H9 (cell line): ENCODE data around the gene SH3RF3. TPM values are rescaled to one million over a fixed set of nuclear protein-coding genes. Genes with fewer than 3 reads are reported as not detected.

Experiments used
- DNase-seq: peaks from one replicate; pipeline ENCODE4 v3.0.0-alpha.2; 2017
- H2AFZ ChIP-seq: one replicate; pipeline ENCODE4 v1.6.1; 2013; ENCODE audit warnings: mild to moderate bottlenecking, low read length, control low read depth, moderate library complexity
- H2AK5ac ChIP-seq: 2 replicates; pipeline ENCODE4 v1.6.1; 2013; ENCODE audit warnings: low read length, control low read depth, mixed read lengths; ENCODE audit not compliant: insufficient read length
- H2BK120ac ChIP-seq: one replicate; pipeline ENCODE4 v1.6.1; 2013; ENCODE audit warnings: low read depth, mild to moderate bottlenecking, low read length, control low read depth, inconsistent platforms; ENCODE audit not compliant: poor library complexity, severe bottlenecking
- H2BK12ac ChIP-seq: 2 replicates; pipeline ENCODE4 v1.6.1; 2013; ENCODE audit warnings: low read length, control low read depth, mixed read lengths, low read depth; ENCODE audit not compliant: insufficient read length
- H2BK15ac ChIP-seq: 2 replicates; pipeline ENCODE4 v1.6.1; 2013; ENCODE audit warnings: low read depth, low read length, control low read depth
- H2BK20ac ChIP-seq: one replicate; pipeline ENCODE4 v1.6.1; 2013; ENCODE audit warnings: low read depth, mild to moderate bottlenecking, low read length, control low read depth, inconsistent platforms; ENCODE audit not compliant: poor library complexity, severe bottlenecking
- H2BK5ac ChIP-seq: 2 replicates; pipeline ENCODE4 v1.6.1; 2013; ENCODE audit warnings: low read length, control low read depth, mixed read lengths; ENCODE audit not compliant: insufficient read length
- H3K14ac ChIP-seq: 2 replicates; pipeline ENCODE4 v1.6.1; 2013; ENCODE audit warnings: low read length, control low read depth; ENCODE audit not compliant: insufficient read depth
- H3K18ac ChIP-seq: 2 replicates; pipeline ENCODE4 v1.6.1; 2013; ENCODE audit warnings: low read depth, mild to moderate bottlenecking, mixed read lengths, low read length, control low read depth; ENCODE audit not compliant: insufficient read length
- H3K23ac ChIP-seq: 2 replicates; pipeline ENCODE4 v1.6.1; 2013; ENCODE audit warnings: low read length, control low read depth, mixed read lengths, low read depth; ENCODE audit not compliant: insufficient read length
- H3K23me2 ChIP-seq: 2 replicates; pipeline ENCODE4 v1.6.1; 2013; ENCODE audit warnings: low read depth, mild to moderate bottlenecking, mixed read lengths, low read length, control low read depth; ENCODE audit not compliant: insufficient read length, poor library complexity, severe bottlenecking
- H3K27ac ChIP-seq: 2 replicates; pipeline ENCODE4 v1.5.1; 2013; ENCODE audit warnings: low read length, control low read depth, mixed read lengths, low read depth; ENCODE audit not compliant: insufficient read length
- H3K27me3 ChIP-seq: 2 replicates; pipeline ENCODE4 v1.6.1; 2013; ENCODE audit warnings: low read length, control low read depth, inconsistent platforms; ENCODE audit not compliant: insufficient read depth
- H3K4ac ChIP-seq: 2 replicates; pipeline ENCODE4 v1.6.1; 2013; ENCODE audit warnings: low read depth, mild to moderate bottlenecking, control low read depth, inconsistent platforms, low read length, moderate library complexity
- H3K4me1 ChIP-seq: 2 replicates; pipeline ENCODE4 v1.6.1; 2013; ENCODE audit warnings: low read length, control low read depth, inconsistent platforms; ENCODE audit not compliant: insufficient read depth
- H3K4me2 ChIP-seq: 2 replicates; pipeline ENCODE4 v1.6.1; 2013; ENCODE audit warnings: low read length, control low read depth, mixed read lengths; ENCODE audit not compliant: insufficient read length, insufficient read depth
- H3K56ac ChIP-seq: 2 replicates; pipeline ENCODE4 v1.6.1; 2013; ENCODE audit warnings: low read depth, mild to moderate bottlenecking, mixed read lengths, low read length, control low read depth; ENCODE audit not compliant: insufficient read length
- H3K79me1 ChIP-seq: 2 replicates; pipeline ENCODE4 v1.6.1; 2013; ENCODE audit warnings: low read depth, mild to moderate bottlenecking, moderate library complexity, low read length, control low read depth, inconsistent platforms; ENCODE audit not compliant: insufficient read depth, poor library complexity, severe bottlenecking
- H3K79me2 ChIP-seq: 2 replicates; pipeline ENCODE4 v1.6.1; 2013; ENCODE audit warnings: low read length, control low read depth, inconsistent platforms; ENCODE audit not compliant: insufficient read depth
- H3K9ac ChIP-seq: 2 replicates; pipeline ENCODE4 v1.6.1; 2013; ENCODE audit warnings: low read length, control low read depth, mixed read lengths; ENCODE audit not compliant: insufficient read length; ENCODE audit errors: extremely low read depth
- H3K9me3 ChIP-seq: one replicate; pipeline ENCODE4 v1.6.1; 2013; ENCODE audit warnings: low read depth, low read length, inconsistent platforms; ENCODE audit not compliant: control insufficient read depth
- H3T11ph ChIP-seq: one replicate; pipeline ENCODE4 v1.6.1; 2013; ENCODE audit warnings: mild to moderate bottlenecking, low read length, control low read depth, inconsistent platforms
- H4K20me1 ChIP-seq: one replicate; pipeline ENCODE4 v1.6.1; 2013; ENCODE audit not compliant: control insufficient read depth, insufficient read length, insufficient read depth
- H4K5ac ChIP-seq: 2 replicates; pipeline ENCODE4 v1.6.1; 2013; ENCODE audit warnings: low read depth, mild to moderate bottlenecking, mixed read lengths, low read length, control low read depth; ENCODE audit not compliant: insufficient read length
- H4K8ac ChIP-seq: replicated peaks from 2 replicates; pipeline ENCODE4 v1.6.1; 2013; ENCODE audit warnings: low read length, control low read depth, mixed read lengths, low read depth; ENCODE audit not compliant: insufficient read length
- H4K91ac ChIP-seq: 2 replicates; pipeline ENCODE4 v1.6.1; 2013; ENCODE audit warnings: low read depth, mild to moderate bottlenecking, moderate library complexity, mixed read lengths, low read length, control low read depth; ENCODE audit not compliant: insufficient read length
- H3K27ac Mint-ChIP-seq, 3 experiments: 2 replicates in 2 of 3; 3 replicates in 1 of 3; pipeline ENCODE4 v1.8.0; 2020 to 2021; ENCODE audit warnings: mixed read lengths in 3 of 3, mild to moderate bottlenecking in 1 of 3, moderate library complexity in 1 of 3
- H3K27me3 Mint-ChIP-seq: 2 replicates; pipeline ENCODE4 v1.8.0; 2021; ENCODE audit warnings: low read depth, mild to moderate bottlenecking, moderate library complexity, mixed read lengths
- H3K36me3 Mint-ChIP-seq, 3 experiments: 2 replicates in 2 of 3; 3 replicates in 1 of 3; pipeline ENCODE4 v1.8.0; 2020 to 2021; ENCODE audit warnings: low read depth in 3 of 3, mixed read lengths in 3 of 3; ENCODE audit not compliant: insufficient read depth in 1 of 3
- H3K4me1 Mint-ChIP-seq, 2 experiments: 2 replicates each; pipeline ENCODE4 v1.8.0; 2020; ENCODE audit warnings: mixed read lengths in 2 of 2
- H3K4me3 Mint-ChIP-seq, 2 experiments: 2 replicates in 1 of 2; 3 replicates in 1 of 2; pipeline ENCODE4 v1.8.0; 2020 to 2021; ENCODE audit warnings: mild to moderate bottlenecking in 2 of 2, mixed read lengths in 2 of 2, moderate library complexity in 1 of 2
- H3K9me3 Mint-ChIP-seq, 2 experiments: 2 replicates in 1 of 2; 3 replicates in 1 of 2; pipeline ENCODE4 v1.8.0; 2020; ENCODE audit warnings: mild to moderate bottlenecking in 2 of 2, mixed read lengths in 2 of 2, moderate library complexity in 1 of 2
- WGBS: extraction: QIAGEN DNeasy Blood & Tissue Kit; methylation state at CpG from one replicate; pipeline ENCODE4 v1.1.7; 2013; ENCODE audit warnings: missing lambda C conversion rate, low lambda C conversion rate, mixed read lengths; ENCODE audit not compliant: insufficient read length; ENCODE audit errors: extremely low coverage; 5-methylcytosine and 5-hydroxymethylcytosine counted together
- total RNA-seq: library from RNA; stranded (reverse); gene quantifications from 2 replicates; pipeline ENCODE4 v1.2.1, GENCODE V29; 2021
- TF ChIP-seq, protein P1 (sequence below): fragments of 200-600 bp; sonication (generic); conservative IDR thresholded peaks from 3 replicates; pipeline ENCODE4 v1.8.0; 2021; ENCODE audit warnings: antibody characterized with exemption, mild to moderate bottlenecking

Gene SH3RF3
- total RNA-seq, 1 experiment from 2014 or later: 0.46 TPM

- no peak overlapping the region for H2BK120ac ChIP-seq
- TF ChIP-seq, protein P1, sequence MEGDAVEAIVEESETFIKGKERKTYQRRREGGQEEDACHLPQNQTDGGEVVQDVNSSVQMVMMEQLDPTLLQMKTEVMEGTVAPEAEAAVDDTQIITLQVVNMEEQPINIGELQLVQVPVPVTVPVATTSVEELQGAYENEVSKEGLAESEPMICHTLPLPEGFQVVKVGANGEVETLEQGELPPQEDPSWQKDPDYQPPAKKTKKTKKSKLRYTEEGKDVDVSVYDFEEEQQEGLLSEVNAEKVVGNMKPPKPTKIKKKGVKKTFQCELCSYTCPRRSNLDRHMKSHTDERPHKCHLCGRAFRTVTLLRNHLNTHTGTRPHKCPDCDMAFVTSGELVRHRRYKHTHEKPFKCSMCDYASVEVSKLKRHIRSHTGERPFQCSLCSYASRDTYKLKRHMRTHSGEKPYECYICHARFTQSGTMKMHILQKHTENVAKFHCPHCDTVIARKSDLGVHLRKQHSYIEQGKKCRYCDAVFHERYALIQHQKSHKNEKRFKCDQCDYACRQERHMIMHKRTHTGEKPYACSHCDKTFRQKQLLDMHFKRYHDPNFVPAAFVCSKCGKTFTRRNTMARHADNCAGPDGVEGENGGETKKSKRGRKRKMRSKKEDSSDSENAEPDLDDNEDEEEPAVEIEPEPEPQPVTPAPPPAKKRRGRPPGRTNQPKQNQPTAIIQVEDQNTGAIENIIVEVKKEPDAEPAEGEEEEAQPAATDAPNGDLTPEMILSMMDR: no peak
- no peak overlapping the region for H2AFZ ChIP-seq
- H4K20me1 ChIP-seq: peaks cover 3% of the 10 kb centered on the region
- no peak overlapping the region for H3K27ac ChIP-seq
- no peak overlapping the region for H3K14ac ChIP-seq
- H3K4me1 ChIP-seq: no peaks in the 10 kb centered on the region
- Mint-ChIP-seq H3K36me3 (no peaks in the 10 kb centered on the region; a peak in 1 of 7 replicates), H3K9me3 (peaks cover 3% of the 10 kb centered on the region in 2 experiments; a peak in 2 of 5 replicates), H3K4me1 (peaks cover 15 to 18% of the 10 kb centered on the region in 2 experiments), H3K27ac (no peak overlapping the region), H3K27me3 (peaks cover 64% of the 10 kb centered on the region), H3K4me3 (peak overlapping the region; percentile 50 to 77; a peak in 4 of 5 replicates)
- no peak overlapping the region for H2BK5ac ChIP-seq
- no peak overlapping the region for H2BK12ac ChIP-seq
- no peak for DNase-seq
- peaks cover 9% of the 10 kb centered on the region for H3K23me2 ChIP-seq
- no peak overlapping the region for H4K91ac ChIP-seq
- no peaks in the 10 kb centered on the region for H3K9me3 ChIP-seq
- H3K18ac ChIP-seq: no peak overlapping the region
- no peaks in the 10 kb centered on the region for H3K79me1 ChIP-seq
- H4K5ac ChIP-seq: no peak overlapping the region
- peaks cover 25% of the 10 kb centered on the region; the same call in 1 of the 2 replicates for H3K27me3 ChIP-seq
- no peak overlapping the region for H3K56ac ChIP-seq
- H2BK20ac ChIP-seq: no peak overlapping the region
- no peak overlapping the region for H3T11ph ChIP-seq
- no peaks in the 10 kb centered on the region for H3K79me2 ChIP-seq
- WGBS: no CpG with 5 or more reads among the region's 10 CpGs
- H2BK15ac ChIP-seq: no peak overlapping the region
- H3K4me2 ChIP-seq: peak overlapping the region; percentile 75
- no peak overlapping the region for H3K23ac ChIP-seq
- H3K4ac ChIP-seq: no peak overlapping the region
- H3K9ac ChIP-seq: no peak overlapping the region
- H4K8ac ChIP-seq: no peak overlapping the region
- H2AK5ac ChIP-seq: no peak overlapping the region
Measured at GRCh38 chr2:109127556-109127955, 1.4 kb upstream of the SH3RF3 start.
